Heart right ventricle (tissue), 16 donors: ENCODE data around the gene KCNH6. TPM values are rescaled to one million over a fixed set of nuclear protein-coding genes. Genes with fewer than 3 reads are reported as not detected.
A peak's percentile ranks its signal among the peaks of the same experiment; 100 is the strongest.

ENCODE experiments used
- ATAC-seq, 8 donors: fragments of 200-7000 bp; cut with Tn5 transposase; one replicate each; pipeline ENCODE4 v1.9.1; 2020; ENCODE audit warnings: mild to moderate bottlenecking in 8 of 8, moderate library complexity in 8 of 8, moderate number of reproducible peaks in 1 of 8
- DNase-seq, 2 donors: peaks; one replicate each; pipeline ENCODE4 v3.0.0-alpha.2; 2020
- H3K27ac ChIP-seq, 10 donors: fragments of 200-600 bp; sonication (generic) in 2 of 10; one replicate each; pipeline versions ENCODE4 v1.5.0 to v1.8.0; 2020 to 2022; ENCODE audit warnings: mild to moderate bottlenecking in 3 of 10
- H3K27me3 ChIP-seq, 7 donors: fragments of 200-600 bp; one replicate each; pipeline ENCODE4 v1.8.0; 2021 to 2022; ENCODE audit warnings: mild to moderate bottlenecking in 2 of 7
- H3K36me3 ChIP-seq, 9 donors: fragments of 200-600 bp; sonication (generic) in 1 of 9; one replicate each; pipeline versions ENCODE4 v1.5.0 to v1.8.0; 2020 to 2022; ENCODE audit warnings: mild to moderate bottlenecking in 2 of 9
- H3K4me1 ChIP-seq, 9 donors: fragments of 200-600 bp; sonication (generic) in 1 of 9; one replicate each; pipeline versions ENCODE4 v1.5.0 to v1.8.0; 2020 to 2022; ENCODE audit warnings: mild to moderate bottlenecking in 4 of 9
- H3K4me3 ChIP-seq, 10 donors: fragments of 200-600 bp; sonication (generic) in 2 of 10; one replicate each; pipeline versions ENCODE4 v1.5.0 to v1.8.0; 2020 to 2022; ENCODE audit warnings: mild to moderate bottlenecking in 7 of 10, moderate library complexity in 2 of 10
- H3K9me3 ChIP-seq, 11 donors: fragments of 200-600 bp in 10 of 11; sonication (generic) in 2 of 11; one replicate each; pipeline versions ENCODE4 v1.5.0 to v1.8.0; 2013 to 2022; ENCODE audit warnings: mild to moderate bottlenecking in 2 of 11, control low read depth in 1 of 11, moderate library complexity in 1 of 11
- WGBS, 2 donors: extraction: QIAGEN DNeasy Blood & Tissue Kit; methylation state at CpG; one replicate each; pipeline ENCODE4 v1.1.7; 2013; ENCODE audit warnings: inconsistent platforms in 1 of 2; 5-methylcytosine and 5-hydroxymethylcytosine counted together
- intact Hi-C, 10 donors: fragments of 100-400 bp; cut with DNase I; formaldehyde crosslinking; loops; one replicate each; pipeline versions ENCODE4 v1.11.1 to v1.14.2; 2022
- polyA plus RNA-seq, 2 donors: library from polyadenylated mRNA; stranded (reverse); fragments of 200-250 nt; gene quantifications; one replicate each; pipeline ENCODE4 v1.2.3, GENCODE V29; 2013
- total RNA-seq, 10 donors: library from RNA; stranded (reverse); fragmentation: NEBNext Ultra II Directional in 3 of 10; extraction: Animal tissue kit (Norgen Biotek cat#: 25700) in 3 of 10; gene quantifications; one replicate each; pipeline versions ENCODE4 v1.2.1 to v1.2.4, GENCODE V29; 2021 to 2023
- TF ChIP-seq, protein P1 (sequence below), 9 donors: fragments of 200-600 bp; sonication (generic) in 2 of 9; IDR thresholded peaks; one replicate each; pipeline versions ENCODE4 v1.5.0 to v1.8.0; 2021 to 2022; ENCODE audit warnings: antibody characterized with exemption in 9 of 9, mild to moderate bottlenecking in 5 of 9, moderate library complexity in 1 of 9
- donor health status: Arrhythmogenic right ventricular cardiomyopathy.
- donor health status: ischemic (EF 13 %, LVEDD 7.1; RV severe dilation, severe dysfunction).
- donor health status: healthy with polysubstance abuse.
- donor health status: DM: no; HTN: yes; CAD: no.
- donor health status: DM: no; HTN: no; CAD: no.
- donor health status: ischemic (EF 25% LVEDD 6.9; RV normal size, moderate dysfunction).
- donor health status: ischemic (EF 25% LVEDD 5.7; RV mildly dilated, moderate dysfunction).
- donor health status: healthy.
- donor health status: DM: yes; HTN: yes; CAD: no.
- donor health status: Ischemic cardiomyopathy.
- donor health status: ischemic (EF 35%, LVEDD 5.7; RV mildly dilated, moderate dysfunction).
- donor health status: nonischemic (EF 11% LVEDD 7.7; RV severe dilation, severe dysfunction).
- donor health status: DM: yes; HTN: yes; CAD: no.
- donor health status: PGD.
- donor health status: ischemic (EF 29% LVEDD 5.4; RV normal size, mild dysfunction).
- donor health status: nonischemic (EF 23%, LVEDD 6.1; RV moderate dilation, normal function).

Gene KCNH6
- total and polyA plus RNA-seq, 12 donors = 0.11 TPM; not detected in 11

DNA sequence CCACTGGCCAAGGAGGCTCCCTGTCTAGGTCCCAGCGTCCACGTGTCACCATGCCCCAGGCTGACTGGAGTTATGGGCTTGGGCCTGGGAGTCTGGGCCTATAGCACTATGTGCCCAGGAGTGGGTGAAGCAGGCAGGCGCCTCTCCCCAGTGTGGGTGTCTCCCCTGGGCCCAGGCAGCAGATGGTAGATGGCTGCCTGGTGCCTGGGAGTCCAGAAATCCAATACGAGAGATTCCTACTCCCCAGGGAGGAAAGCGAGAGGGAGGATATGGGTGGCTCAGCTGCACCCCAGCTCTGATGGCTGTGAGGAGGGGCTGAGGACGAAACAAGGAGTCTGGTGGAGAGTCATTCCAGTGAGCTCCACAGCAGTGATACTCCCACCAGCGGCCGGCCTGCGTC lies 5.0 kb downstream of the KCNH6 start:
- Histone ChIP-seq H3K4me3 (no peak overlapping the region), H3K36me3 (no peaks in the 10 kb centered on the region), H3K9me3 (no peaks in the 10 kb centered on the region), H3K4me1 (peaks cover 0 to 1% (median 0%) of the 10 kb centered on the region in 9 donors), H3K27ac (no peak overlapping the region), H3K27me3 (peaks cover 0 to 24% (median 0%) of the 10 kb centered on the region in 7 donors)
- ATAC-seq = no peak
- intact Hi-C loops = no loop called here
- TF ChIP-seq, protein P1, sequence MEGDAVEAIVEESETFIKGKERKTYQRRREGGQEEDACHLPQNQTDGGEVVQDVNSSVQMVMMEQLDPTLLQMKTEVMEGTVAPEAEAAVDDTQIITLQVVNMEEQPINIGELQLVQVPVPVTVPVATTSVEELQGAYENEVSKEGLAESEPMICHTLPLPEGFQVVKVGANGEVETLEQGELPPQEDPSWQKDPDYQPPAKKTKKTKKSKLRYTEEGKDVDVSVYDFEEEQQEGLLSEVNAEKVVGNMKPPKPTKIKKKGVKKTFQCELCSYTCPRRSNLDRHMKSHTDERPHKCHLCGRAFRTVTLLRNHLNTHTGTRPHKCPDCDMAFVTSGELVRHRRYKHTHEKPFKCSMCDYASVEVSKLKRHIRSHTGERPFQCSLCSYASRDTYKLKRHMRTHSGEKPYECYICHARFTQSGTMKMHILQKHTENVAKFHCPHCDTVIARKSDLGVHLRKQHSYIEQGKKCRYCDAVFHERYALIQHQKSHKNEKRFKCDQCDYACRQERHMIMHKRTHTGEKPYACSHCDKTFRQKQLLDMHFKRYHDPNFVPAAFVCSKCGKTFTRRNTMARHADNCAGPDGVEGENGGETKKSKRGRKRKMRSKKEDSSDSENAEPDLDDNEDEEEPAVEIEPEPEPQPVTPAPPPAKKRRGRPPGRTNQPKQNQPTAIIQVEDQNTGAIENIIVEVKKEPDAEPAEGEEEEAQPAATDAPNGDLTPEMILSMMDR (IDR thresholded peaks at IDR 0.05) = no peak
- whole genome bisulfite sequencing, 2 donors = 87% methylated on average over 9 of the region's 9 CpGs
- DNase-seq = no peak

DNA sequence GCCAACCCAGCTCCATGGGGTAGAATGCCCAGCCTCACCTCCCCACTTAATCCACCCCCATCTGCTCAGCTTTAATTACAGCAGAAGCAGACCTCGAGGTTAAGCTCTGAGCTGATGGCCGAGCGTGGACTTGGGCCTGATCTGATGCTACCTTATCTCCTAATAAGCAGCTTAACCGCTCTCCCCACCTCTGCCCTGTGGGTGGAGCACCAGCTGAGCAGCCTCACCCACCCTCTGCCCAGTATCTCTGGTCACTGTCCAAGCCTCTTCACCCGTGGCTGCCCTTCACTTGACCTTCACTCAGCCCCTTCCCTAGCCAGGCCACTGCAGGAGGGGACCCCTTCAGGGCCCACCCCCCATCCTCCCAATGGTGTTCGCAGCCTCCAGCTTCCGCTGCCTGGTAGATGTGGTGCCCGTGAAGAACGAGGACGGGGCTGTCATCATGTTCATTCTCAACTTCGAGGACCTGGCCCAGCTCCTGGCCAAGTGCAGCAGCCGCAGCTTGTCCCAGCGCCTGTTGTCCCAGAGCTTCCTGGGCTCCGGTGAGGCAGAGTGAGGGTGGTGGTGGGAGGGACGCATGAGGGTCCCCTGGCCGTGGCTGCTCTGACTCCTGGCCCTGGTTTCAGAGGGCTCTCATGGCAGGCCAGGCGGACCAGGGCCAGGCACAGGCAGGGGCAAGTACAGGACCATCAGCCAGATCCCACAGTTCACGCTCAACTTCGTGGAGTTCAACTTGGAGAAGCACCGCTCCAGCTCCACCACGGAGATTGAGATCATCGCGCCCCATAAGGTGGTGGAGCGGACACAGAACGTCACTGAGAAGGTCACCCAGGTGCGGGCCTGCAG lies 6.8 kb downstream of the KCNH6 start:
- Histone ChIP-seq H3K4me1 (no peaks in the 10 kb centered on the region), H3K27ac (no peak overlapping the region), H3K27me3 (peaks cover 0 to 7% (median 0%) of the 10 kb centered on the region in 7 donors), H3K9me3 (no peaks in the 10 kb centered on the region), H3K36me3 (no peaks in the 10 kb centered on the region), H3K4me3 (no peak overlapping the region)
- 67 to 71% methylated on average over 26 of the region's 26 CpGs for WGBS, 2 donors
- DNase-seq (peak in 1 of 2 donors; percentile 25), ATAC-seq (peak in 2 of 8 donors; percentile 27 to 53)
- intact Hi-C loops = no loop called here
- TF ChIP-seq, protein P1 (IDR thresholded peaks at IDR 0.05) = no peak

DNA sequence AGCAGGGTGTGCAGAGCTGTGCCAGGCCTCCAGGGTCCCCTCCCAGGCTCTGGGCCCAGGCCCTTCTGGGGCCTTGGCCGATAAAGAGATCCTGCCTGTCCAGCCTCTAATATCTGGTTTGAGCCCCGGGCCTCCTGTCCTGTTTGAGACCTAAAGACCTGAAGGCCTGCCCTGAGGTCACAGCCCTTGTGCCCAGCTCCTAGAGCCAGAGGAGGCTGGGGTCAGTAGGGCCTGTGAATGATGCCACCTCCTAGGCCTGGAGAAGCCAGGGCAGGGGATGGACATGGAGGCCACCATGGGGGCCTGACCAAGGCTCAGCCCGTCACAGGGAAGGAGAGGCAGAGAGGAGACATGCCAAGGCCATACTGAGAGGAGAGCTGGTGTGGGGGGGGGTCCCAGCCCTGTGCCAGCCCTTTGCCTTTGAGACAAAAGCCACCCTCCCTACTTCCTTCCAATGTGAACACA lies 7.4 kb downstream of the KCNH6 start:
- DNase-seq (no peak), ATAC-seq (no peak)
- H3K4me1 ChIP-seq = no peaks in the 10 kb centered on the region
- peaks cover 0 to 5% (median 0%) of the 10 kb centered on the region in 7 donors for H3K27me3 ChIP-seq
- WGBS, 2 donors = 89 to 100% methylated on average over 3 of the region's 3 CpGs
- TF ChIP-seq, protein P1 (IDR thresholded peaks at IDR 0.05) = no peak
- no peak overlapping the region for H3K4me3 ChIP-seq
- intact Hi-C loops = no loop called here
- no peaks in the 10 kb centered on the region for H3K9me3 ChIP-seq
- no peak overlapping the region for H3K27ac ChIP-seq
- no peaks in the 10 kb centered on the region for H3K36me3 ChIP-seq

DNA sequence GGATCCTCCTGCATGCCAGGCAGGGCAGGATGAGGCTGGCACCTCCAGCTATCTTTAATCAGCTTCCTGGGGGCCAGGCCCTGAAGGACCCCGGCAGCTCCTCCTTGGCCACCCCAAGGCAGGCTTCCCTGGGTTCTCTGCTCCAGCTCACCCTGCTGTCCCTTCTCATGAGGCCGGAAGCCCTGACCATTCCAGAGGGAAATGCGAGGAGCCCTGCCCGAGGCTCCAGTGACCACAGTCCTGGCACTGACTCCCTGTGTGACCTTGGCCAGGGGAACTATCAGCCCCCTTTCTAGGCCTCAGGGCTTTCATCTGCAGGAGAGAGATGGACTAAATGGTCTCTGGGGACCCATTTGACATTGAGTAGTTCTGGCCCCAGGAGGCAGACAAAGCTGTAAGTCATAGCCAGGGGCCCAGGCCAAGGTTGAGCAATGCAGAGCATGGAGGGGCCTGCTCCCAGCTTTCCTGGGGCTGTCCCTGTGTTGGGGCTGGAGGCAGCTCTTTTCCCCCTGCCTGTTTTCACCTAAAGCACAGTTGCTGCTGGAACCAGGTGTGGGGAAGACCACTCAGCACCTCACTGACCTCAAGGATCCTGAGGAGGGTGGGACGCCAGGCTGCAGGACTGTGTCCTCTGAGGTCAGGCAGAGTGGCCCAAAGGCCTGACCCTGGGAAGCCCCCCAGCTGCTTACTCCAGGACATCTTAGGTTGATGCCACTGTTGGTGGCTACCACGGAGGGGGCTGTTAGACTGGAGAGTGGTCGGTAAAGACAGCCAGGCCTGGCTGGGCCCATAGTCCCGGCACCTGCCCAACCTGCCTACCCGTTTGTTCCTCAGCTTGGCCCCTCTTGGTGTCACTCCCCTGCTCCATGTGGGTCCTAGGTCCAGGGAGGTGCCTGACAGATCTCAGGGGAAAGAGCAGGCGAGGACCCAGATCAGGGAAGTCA lies 8.1 kb downstream of the KCNH6 start:
- Histone ChIP-seq H3K36me3 (no peaks in the 10 kb centered on the region), H3K4me3 (no peak overlapping the region), H3K4me1 (no peaks in the 10 kb centered on the region), H3K27me3 (peaks cover 0 to 7% (median 2%) of the 10 kb centered on the region in 7 donors), H3K9me3 (no peaks in the 10 kb centered on the region), H3K27ac (no peak overlapping the region)
- TF ChIP-seq, protein P1 (IDR thresholded peaks at IDR 0.05) = no peak
- WGBS, 2 donors = 88% methylated on average over 10 of the region's 10 CpGs
- no peak for ATAC-seq
- intact Hi-C loops = no loop called here
- no peak for DNase-seq
